B cell (primary cell): ENCODE measurements around the gene ADAMTSL2.

ENCODE experiments used
- EZH2 ChIP-seq: IDR thresholded peaks from 2 replicates; pipeline ENCODE4 v1.6.1; 2012; ENCODE audit warnings: borderline replicate concordance, low read depth, mild to moderate bottlenecking, moderate library complexity, low read length; ENCODE audit not compliant: insufficient read depth, poor library complexity, severe bottlenecking
- TF ChIP-seq, protein P1 (sequence below): fragments of 200-600 bp; IDR thresholded peaks from one replicate; pipeline ENCODE4 v1.8.0; 2022; ENCODE audit warnings: antibody characterized with exemption, mild to moderate bottlenecking

DNA sequence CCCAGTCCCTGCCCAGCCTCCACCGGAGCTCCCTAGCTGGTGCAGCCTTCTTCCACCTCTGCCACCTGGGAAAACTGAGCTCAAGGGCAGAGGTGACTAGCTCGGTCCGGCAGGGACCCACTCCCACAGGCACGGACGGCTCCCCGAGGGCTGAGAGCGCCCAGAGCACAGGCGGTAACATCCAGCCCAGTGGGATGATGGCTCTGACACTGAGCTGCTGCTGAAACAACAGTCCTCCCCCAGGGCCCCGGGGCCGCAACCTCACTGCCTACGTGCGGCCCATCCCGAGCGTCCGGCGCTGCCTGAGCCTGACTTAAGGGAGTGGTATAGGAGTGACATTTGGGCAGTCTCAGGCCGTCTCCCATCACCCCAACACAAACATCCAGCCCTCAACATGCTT, 70.9 kb downstream of the ADAMTSL2 start:
- TF ChIP-seq, protein P1, sequence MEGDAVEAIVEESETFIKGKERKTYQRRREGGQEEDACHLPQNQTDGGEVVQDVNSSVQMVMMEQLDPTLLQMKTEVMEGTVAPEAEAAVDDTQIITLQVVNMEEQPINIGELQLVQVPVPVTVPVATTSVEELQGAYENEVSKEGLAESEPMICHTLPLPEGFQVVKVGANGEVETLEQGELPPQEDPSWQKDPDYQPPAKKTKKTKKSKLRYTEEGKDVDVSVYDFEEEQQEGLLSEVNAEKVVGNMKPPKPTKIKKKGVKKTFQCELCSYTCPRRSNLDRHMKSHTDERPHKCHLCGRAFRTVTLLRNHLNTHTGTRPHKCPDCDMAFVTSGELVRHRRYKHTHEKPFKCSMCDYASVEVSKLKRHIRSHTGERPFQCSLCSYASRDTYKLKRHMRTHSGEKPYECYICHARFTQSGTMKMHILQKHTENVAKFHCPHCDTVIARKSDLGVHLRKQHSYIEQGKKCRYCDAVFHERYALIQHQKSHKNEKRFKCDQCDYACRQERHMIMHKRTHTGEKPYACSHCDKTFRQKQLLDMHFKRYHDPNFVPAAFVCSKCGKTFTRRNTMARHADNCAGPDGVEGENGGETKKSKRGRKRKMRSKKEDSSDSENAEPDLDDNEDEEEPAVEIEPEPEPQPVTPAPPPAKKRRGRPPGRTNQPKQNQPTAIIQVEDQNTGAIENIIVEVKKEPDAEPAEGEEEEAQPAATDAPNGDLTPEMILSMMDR: no peak
- TF ChIP-seq EZH2: no peak
